ENCODE measurements around the gene STK11.
A peak's percentile ranks its signal among the peaks of the same experiment; 100 is the strongest.

Gene STK11

DNA sequence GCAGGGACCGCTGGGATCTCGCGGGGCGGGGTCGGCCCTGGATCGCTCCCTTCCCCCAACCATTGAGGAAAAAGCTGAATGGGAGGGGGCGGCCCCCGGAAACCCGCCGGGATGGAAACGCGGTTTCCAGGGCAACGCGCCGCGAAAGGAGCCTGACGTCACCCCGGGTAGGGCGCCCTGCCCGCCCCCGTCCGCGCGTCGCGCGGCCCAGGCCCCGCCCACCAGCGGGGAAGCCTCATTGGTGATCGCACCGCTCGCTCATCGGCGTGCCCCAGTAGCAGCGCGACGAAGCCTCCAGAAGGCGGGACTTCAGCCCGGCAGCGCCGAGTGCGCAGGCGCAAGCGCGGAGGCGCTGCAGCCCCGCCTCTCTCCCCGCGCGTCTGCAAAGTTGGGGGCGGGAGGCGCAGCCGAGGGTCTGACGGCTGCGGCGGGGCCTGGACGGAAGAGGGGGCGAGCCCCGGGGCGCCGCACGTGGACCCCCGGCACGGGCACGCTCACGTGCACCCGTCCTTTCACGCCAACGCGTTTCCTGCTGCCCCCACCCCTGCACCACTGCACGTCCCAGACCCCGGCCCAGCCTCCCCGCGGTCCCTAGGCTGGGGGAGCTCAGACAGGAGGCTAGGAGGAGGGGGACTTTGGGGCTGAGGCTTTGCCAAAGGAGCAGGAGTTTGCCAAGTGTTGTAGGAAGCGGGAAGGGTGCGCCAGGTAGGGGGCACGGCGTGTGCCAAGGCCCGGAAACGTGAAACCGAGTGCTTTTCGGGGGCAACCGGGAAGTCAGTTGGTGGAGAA, 55.4 kb downstream of the STK11 start:
- TF ChIP-seq, protein P1, sequence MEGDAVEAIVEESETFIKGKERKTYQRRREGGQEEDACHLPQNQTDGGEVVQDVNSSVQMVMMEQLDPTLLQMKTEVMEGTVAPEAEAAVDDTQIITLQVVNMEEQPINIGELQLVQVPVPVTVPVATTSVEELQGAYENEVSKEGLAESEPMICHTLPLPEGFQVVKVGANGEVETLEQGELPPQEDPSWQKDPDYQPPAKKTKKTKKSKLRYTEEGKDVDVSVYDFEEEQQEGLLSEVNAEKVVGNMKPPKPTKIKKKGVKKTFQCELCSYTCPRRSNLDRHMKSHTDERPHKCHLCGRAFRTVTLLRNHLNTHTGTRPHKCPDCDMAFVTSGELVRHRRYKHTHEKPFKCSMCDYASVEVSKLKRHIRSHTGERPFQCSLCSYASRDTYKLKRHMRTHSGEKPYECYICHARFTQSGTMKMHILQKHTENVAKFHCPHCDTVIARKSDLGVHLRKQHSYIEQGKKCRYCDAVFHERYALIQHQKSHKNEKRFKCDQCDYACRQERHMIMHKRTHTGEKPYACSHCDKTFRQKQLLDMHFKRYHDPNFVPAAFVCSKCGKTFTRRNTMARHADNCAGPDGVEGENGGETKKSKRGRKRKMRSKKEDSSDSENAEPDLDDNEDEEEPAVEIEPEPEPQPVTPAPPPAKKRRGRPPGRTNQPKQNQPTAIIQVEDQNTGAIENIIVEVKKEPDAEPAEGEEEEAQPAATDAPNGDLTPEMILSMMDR (conservative IDR thresholded peaks at IDR 0.05) = no peak
- H3K27ac ChIP-seq = peak overlapping the region; percentile 84

DNA sequence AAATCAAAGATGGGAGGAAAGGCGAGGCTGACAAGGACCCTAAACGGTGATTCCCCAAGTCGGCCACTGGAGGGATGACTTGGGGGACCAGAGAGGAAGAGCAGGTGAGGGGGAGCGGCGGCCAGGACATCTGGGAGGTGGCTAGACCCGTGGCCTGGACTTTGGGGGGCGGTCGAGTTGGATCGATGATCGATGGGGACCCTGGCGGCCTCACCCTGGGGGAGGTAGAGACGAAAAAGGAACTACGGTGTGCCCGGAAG, 55.9 kb downstream of the STK11 start:
- TF ChIP-seq, protein P1 (conservative IDR thresholded peaks at IDR 0.05) = no peak
- peak overlapping the region; percentile 84 for H3K27ac ChIP-seq

DNA sequence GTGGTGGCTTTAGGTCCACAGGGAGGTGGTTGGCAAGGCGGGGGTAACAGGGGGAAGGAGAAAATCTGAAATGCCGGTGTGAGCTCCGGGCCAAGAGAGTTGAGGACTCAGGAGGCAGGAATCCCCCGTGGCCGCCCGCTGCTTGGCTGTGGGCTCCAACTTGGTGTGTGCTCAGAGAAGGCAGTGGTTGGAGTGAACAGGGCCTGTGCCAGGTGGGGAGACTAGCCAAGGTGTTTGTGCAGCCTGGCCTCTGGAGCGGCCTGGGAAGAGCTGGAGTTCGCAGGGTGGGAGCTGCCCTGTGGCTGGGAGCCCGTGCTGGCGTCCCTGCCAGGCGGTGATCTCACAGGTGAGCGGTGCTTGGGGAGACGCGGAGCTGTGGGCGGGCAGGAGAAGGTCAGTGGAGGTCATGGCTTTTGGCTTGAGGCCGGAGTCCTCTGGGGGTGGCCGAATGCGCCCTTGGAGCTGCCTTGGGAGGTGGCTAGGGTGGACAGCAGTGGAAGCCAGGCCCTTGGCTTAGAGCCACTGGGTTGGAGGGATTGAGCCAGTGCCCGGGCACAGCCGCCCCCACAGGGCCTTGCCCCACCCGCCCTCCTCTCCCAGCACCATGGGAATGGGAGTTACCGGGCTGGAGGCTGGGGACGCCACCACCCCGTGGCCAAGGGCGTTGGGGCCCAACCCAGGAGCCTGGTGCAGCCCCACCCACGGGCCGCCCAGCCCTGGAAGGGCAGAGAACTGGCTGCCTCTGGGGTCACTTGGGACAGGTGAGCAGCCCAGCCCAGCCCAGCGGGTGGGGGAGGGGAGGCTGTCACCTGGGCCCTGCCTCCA, 56.4 kb downstream of the STK11 start:
- peak overlapping the region; percentile 84 for H3K27ac ChIP-seq
- TF ChIP-seq, protein P1 (conservative IDR thresholded peaks at IDR 0.05) = no peak

DNA sequence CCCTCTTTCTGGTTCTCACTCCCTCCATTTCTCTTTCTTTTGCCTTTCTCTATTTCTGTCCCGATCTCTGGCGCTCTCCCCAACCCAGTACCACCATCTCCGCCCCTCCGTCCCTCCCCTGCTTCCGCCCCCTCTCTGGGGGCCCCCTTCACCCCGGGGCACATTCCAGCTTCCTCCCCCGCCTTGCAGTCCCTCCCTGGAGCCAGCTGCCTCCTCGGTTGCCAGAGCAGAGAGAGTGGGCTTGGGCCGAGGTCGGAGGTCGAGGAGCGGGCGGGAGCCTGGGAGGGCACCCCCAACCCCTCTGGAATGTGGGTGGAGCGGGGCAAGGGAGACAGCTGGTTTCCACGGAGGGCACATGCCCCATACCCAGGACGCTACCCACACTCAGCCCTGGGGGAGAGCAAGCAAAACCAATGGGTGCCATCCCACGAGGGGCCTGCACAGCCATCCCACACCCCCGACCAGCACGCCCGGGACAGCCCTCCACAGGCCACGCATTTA, 57.1 kb downstream of the STK11 start:
- peak overlapping the region; percentile 84; the same call in 1 of the 2 replicates for H3K27ac ChIP-seq

DNA sequence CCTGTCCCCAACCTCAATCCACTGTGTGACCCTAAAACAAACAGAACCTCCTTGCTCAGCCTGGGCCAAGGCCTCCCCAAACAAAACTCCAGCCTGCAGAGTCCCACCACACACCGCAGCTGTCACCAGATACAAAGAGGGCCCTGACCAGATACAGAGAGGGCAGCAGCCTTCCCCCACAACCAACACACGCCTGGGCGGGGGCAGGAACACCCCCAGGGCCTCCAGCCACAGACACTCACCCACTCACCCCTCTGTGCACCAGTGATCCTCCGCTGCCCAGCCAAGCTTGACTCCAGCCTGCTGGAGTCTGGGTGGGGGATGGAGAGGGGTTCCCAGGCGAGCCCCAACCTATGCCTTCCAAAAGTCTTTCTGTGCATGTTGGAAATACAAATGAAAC, 57.6 kb downstream of the STK11 start:
- no peak overlapping the region for H3K27ac ChIP-seq
- TF ChIP-seq, protein P1 (conservative IDR thresholded peaks at IDR 0.05) = no peak

More for the DNA sequence above, 57.1 kb downstream of the STK11 start:
- TF ChIP-seq, protein P1 (conservative IDR thresholded peaks at IDR 0.05) = no peak

DNA sequence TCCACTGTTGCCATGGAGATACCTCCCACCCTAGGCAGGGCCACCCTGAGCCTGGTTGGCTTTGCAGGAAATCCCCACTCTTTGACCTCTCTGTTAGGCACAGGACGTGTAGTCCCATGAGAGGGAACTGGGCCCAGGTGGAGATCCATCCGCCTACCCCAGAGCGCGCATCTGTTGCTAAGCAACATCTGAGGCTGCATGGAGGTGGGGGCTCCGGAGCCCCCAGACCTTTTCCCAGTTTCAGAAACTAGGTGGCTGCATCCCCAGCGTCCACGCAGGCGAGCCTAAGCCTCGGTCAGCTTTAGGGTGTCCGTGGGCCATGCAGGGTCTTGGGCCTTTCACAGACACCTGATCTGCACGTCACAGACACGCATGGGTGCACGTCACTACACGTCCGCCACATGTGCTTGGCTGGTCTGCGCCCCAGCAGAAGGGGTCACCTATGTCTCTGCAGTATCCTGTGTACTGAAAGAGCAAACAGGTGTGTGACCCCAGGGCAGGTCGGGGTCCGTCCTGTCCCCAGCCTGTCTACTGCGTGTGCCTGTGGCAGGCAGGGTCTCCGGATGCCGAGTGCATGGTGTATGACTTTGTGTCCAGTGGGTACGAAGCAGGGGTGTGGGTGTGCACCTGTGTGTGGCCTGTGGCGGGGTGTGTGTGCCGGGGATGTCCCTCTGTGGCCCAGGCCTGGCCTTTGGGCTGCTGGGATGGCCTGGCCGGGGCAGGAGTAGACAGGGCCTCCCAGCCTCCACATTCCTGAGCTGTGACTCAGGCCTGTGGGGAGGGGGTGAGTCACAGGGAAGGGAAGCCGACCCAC, 59.4 kb downstream of the STK11 start:
- peak overlapping the region; percentile 66; the same call in 1 of the 2 replicates for H3K27ac ChIP-seq
- TF ChIP-seq, protein P1 (conservative IDR thresholded peaks at IDR 0.05) = no peak

Measured in VCaP (cell line).